Vagina (tissue), 2 donors: ENCODE results near the gene LRRC74A.

Source experiments
- CTCF ChIP-seq, 3 experiments: fragments of 450-650 bp in 2 of 3; fragments of 200-600 bp in 1 of 3; sonication (generic) in 1 of 3; IDR thresholded peaks; one replicate each; pipeline ENCODE4 v1.5.1; 2017 to 2019; ENCODE audit warnings: antibody characterized with exemption in 3 of 3, mild to moderate bottlenecking in 2 of 3, moderate library complexity in 2 of 3
- POLR2AphosphoS5 ChIP-seq, 2 donors: sonication (generic); formaldehyde crosslinking; IDR thresholded peaks; one replicate each; pipeline ENCODE4 v1.9.0; 2017; ENCODE audit warnings: antibody characterized with exemption in 2 of 2, mild to moderate bottlenecking in 2 of 2, low read depth in 1 of 2; ENCODE audit not compliant: insufficient read depth in 1 of 2

DNA sequence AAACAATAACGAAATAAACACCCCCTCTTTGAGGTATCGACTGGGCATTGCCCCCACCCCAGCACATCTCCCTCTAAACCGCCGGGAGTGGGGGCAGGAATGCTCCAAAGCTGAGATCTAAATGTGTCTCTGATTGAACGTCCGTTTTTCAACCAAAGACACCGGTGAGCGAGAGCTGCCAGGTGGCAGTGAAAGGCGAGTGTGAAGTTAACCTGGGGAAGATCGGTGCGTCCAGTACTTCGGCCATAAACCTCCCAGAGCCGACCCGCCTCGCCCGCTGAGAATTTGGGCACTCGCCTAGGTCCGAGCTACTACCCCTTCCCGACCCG is 14.2 kb upstream of the LRRC74A start:
- TF ChIP-seq POLR2AphosphoS5 (IDR thresholded peaks at IDR 0.05; ENCODE audit: insufficient read depth in 1 of 2, low read depth in 1 of 2) (no peak), CTCF (IDR thresholded peaks at IDR 0.05) (no peak)
